Body of pancreas (tissue), 4 donors: ENCODE results near the gene PACS2.

ENCODE experiments used
- CTCF ChIP-seq, 7 experiments: fragments of 450-650 bp in 4 of 7; fragments of 200-600 bp in 3 of 7; sonication (generic) in 3 of 7; IDR thresholded peaks; one replicate each; pipeline ENCODE4 v1.5.1; 2016 to 2019; ENCODE audit warnings: antibody characterized with exemption in 7 of 7
- POLR2A ChIP-seq, 3 donors: fragments of 450-650 bp; IDR thresholded peaks; one replicate each; pipeline ENCODE4 v1.6.1; 2016; ENCODE audit warnings: antibody characterized with exemption in 3 of 3, mild to moderate bottlenecking in 2 of 3

- TF ChIP-seq CTCF (IDR thresholded peaks at IDR 0.05) (peak in 1 of 7 experiments; percentile 5), POLR2A (IDR thresholded peaks at IDR 0.05) (no peak)
These were observed 46.6 kb upstream of the PACS2 start for GRCh38 chr14:105267820-105268548.
